AG09319 (cell line): Measurements from ENCODE around the gene PRKCSH.
A peak's percentile ranks its signal among the peaks of the same experiment; 100 is the strongest.

ENCODE experiments used
- DNase-seq: peaks from one replicate; pipeline ENCODE4 v3.0.0-alpha.2; 2010; ENCODE audit warnings: low read depth; ENCODE audit errors: extremely low read depth
- CTCF ChIP-seq: IDR thresholded peaks from 2 replicates; pipeline ENCODE4 v1.5.1; 2011; ENCODE audit warnings: low read depth, mild to moderate bottlenecking, inconsistent platforms, low read length, moderate library complexity

Gene PRKCSH

GRCh38 chr19:11478167-11479089 is 43.0 kb downstream of the PRKCSH start:
- no peak for DNase-seq
- no peak for TF ChIP-seq CTCF

- TF ChIP-seq CTCF: no peak
Observed at GRCh38 chr19:11479090-11479897, 43.9 kb downstream of the PRKCSH start.

GRCh38 chr19:11479898-11480714 is 44.7 kb downstream of the PRKCSH start:
- DNase-seq: no peak
- TF ChIP-seq CTCF: no peak

More at GRCh38 chr19:11479090-11479897, 43.9 kb downstream of the PRKCSH start:
- DNase-seq: no peak

GRCh38 chr19:11480715-11481533 is 45.5 kb downstream of the PRKCSH start, which contains the start of gene ELAVL3:
TSS of gene ELAVL3 (minus strand) at chr19:11481046. CDS start at chr19:11480608, 438 bp downstream.
- no peak for DNase-seq
- TF ChIP-seq CTCF: no peak

GRCh38 chr19:11481534-11482383 is 46.3 kb downstream of the PRKCSH start:
- TF ChIP-seq CTCF: no peak; the same call in 1 of the 2 replicates
- DNase-seq: peak; percentile 44
